ENCODE results near the gene CTSS. TPM values are rescaled to one million over a fixed set of nuclear protein-coding genes. Genes with fewer than 3 reads are reported as not detected.

Gene CTSS
- total and polyA plus RNA-seq, 2 donors (not counting 3 experiments of a cell fraction or from before 2014, with no cell fraction given): 4.0 to 11.1 TPM

DNA sequence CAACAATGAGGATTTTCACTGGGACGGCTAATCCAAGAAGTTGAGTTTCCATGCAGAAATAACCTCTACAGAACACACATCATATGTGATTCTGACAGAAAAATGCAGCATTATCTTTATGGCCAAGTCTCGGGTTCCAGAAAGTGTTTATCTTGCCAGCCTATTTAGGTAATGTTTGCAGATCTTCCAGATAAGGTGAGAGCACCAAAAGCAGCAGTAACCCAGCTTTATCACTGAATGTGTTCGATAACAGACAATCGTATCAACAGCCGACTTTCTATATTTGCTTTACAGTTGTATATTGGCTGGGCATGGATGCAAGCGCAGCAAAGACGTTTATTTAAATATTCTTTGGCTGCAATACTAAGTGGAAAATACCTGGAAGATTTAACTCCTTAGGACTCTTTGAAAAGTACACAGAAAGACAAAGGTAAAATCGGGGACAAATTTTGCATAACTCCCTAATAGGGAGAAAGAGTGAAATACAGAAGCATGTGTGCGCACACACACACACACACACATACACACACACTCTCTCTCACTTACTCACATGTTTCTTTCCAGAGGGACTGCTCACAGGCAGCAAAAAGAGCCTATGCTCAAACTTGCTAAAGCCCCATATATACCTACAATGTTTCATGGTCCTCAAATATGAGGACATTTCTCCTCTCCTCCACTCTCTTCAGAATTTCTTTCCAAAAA, 45.5 kb upstream of the CTSS start:
- H3K27me3 ChIP-seq (ENCODE audit: control insufficient read depth in 2 of 2, insufficient read depth in 2 of 2, low read length in 2 of 2): no peaks in the 10 kb centered on the region
- no peaks in the 10 kb centered on the region for H4K20me1 ChIP-seq (replicated peaks; ENCODE audit: control insufficient read depth, extremely low read depth, insufficient read depth, low read length)
- DNase-seq (ENCODE audit: low read depth, low spot score) (no peak), FAIRE-seq (no peak)
- no peak overlapping the region for H3K27ac ChIP-seq (ENCODE audit: insufficient read depth, low read depth, low read length)
- no peaks in the 10 kb centered on the region for H3K9me3 ChIP-seq (replicated peaks; ENCODE audit: control insufficient read depth, insufficient read depth, low read length)
- BruUV-seq (replicated peaks): no TSS peak
- H3K9me1 ChIP-seq (replicated peaks; ENCODE audit: control insufficient read depth, extremely low read depth, insufficient read depth, low read length): no peaks in the 10 kb centered on the region
- TF ChIP-seq CTCF (IDR thresholded peaks at IDR 0.05; ENCODE audit: extremely low read depth in 1 of 2, insufficient read depth in 1 of 2, low read depth in 1 of 2, low read length in 2 of 2): no peak
- TF ChIP-seq EZH2 (IDR thresholded peaks at IDR 0.05; ENCODE audit: borderline replicate concordance, low read depth, low read length, severe bottlenecking): no peak
- TF ChIP-seq MAX (IDR thresholded peaks at IDR 0.05; ENCODE audit: insufficient read depth, insufficient read length): no peak
- no peak for TF ChIP-seq GATA2 (IDR thresholded peaks at IDR 0.05; ENCODE audit: insufficient read depth, insufficient read length, low read depth, low read length)
- H3K36me3 ChIP-seq (ENCODE audit: control insufficient read depth in 2 of 2, extremely low read depth in 1 of 2, insufficient read depth in 2 of 2, low read length in 2 of 2): peaks cover 10 to 15% of the 10 kb centered on the region in 2 experiments
- CTCF ChIA-PET: interaction anchor here (3.3 kb wide), 1 partner anchor 190 kb away, joined by 45 read pairs; no protein-coding TSS in a partner anchor
- intact Hi-C loops (cut with micrococcal nuclease): loop anchor here (2.0 to 5.0 kb wide), 2 partner anchors 234 to 346 kb away; partner anchors contain the start of gene MCL1
- H3K4me1 ChIP-seq (ENCODE audit: control insufficient read depth, extremely low read depth, insufficient read depth, low read length): peaks cover 16% of the 10 kb centered on the region
- no peak overlapping the region for H3K4me3 ChIP-seq (replicated peaks in 1 of 3; ENCODE audit: insufficient read depth in 1 of 3, low read depth in 1 of 3, low read length in 3 of 3)
- H2AFZ ChIP-seq (ENCODE audit: low read depth, low read length): no peak overlapping the region
- POLR2A ChIA-PET: no interaction called here
- H3K9ac ChIP-seq (replicated peaks; ENCODE audit: extremely low read depth, insufficient read depth, low read length): no peak overlapping the region
- H3K79me2 ChIP-seq (ENCODE audit: control insufficient read depth, insufficient read depth, low read length): no peaks in the 10 kb centered on the region
- dilution Hi-C loops (cut with MboI; ENCODE audit: extremely low pct_ligation_motif_present, low sequenced_read_pairs): no loop called here
- no peak overlapping the region for H3K4me2 ChIP-seq (ENCODE audit: insufficient read depth, low read length)

All from endothelial cell of umbilical vein (primary cell).